ENCODE results near the gene OTUD4. TPM values are rescaled to one million over a fixed set of nuclear protein-coding genes. Genes with fewer than 3 reads are reported as not detected.

Gene OTUD4
- total RNA-seq, 1 donor from 2014 or later: 35.0 TPM

GRCh38 chr4:145171911-145172310 lies 8.5 kb downstream of the OTUD4 start:
- DNase-seq (ENCODE audit: extremely low spot score, unreplicated experiment): no peak
- Mint-ChIP-seq H3K4me3 (ENCODE audit: unreplicated experiment) (no peak overlapping the region), H3K9me3 (ENCODE audit: unreplicated experiment) (no peaks in the 10 kb centered on the region), H3K27ac (ENCODE audit: unreplicated experiment) (peak overlapping the region; percentile 4), H3K36me3 (ENCODE audit: unreplicated experiment) (peaks cover 37% of the 10 kb centered on the region), H3K27me3 (ENCODE audit: unreplicated experiment) (no peaks in the 10 kb centered on the region), H3K4me1 (ENCODE audit: unreplicated experiment) (peaks cover 28% of the 10 kb centered on the region)
- TF ChIP-seq, protein P1, sequence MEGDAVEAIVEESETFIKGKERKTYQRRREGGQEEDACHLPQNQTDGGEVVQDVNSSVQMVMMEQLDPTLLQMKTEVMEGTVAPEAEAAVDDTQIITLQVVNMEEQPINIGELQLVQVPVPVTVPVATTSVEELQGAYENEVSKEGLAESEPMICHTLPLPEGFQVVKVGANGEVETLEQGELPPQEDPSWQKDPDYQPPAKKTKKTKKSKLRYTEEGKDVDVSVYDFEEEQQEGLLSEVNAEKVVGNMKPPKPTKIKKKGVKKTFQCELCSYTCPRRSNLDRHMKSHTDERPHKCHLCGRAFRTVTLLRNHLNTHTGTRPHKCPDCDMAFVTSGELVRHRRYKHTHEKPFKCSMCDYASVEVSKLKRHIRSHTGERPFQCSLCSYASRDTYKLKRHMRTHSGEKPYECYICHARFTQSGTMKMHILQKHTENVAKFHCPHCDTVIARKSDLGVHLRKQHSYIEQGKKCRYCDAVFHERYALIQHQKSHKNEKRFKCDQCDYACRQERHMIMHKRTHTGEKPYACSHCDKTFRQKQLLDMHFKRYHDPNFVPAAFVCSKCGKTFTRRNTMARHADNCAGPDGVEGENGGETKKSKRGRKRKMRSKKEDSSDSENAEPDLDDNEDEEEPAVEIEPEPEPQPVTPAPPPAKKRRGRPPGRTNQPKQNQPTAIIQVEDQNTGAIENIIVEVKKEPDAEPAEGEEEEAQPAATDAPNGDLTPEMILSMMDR (IDR thresholded peaks at IDR 0.05): no peak

- H3K4me1 Mint-ChIP-seq (ENCODE audit: unreplicated experiment): peaks cover 19% of the 10 kb centered on the region
- H3K36me3 Mint-ChIP-seq (ENCODE audit: unreplicated experiment): peaks cover 37% of the 10 kb centered on the region
- no peak overlapping the region for H3K4me3 Mint-ChIP-seq (ENCODE audit: unreplicated experiment)
- no peaks in the 10 kb centered on the region for H3K27me3 Mint-ChIP-seq (ENCODE audit: unreplicated experiment)
- no peaks in the 10 kb centered on the region for H3K9me3 Mint-ChIP-seq (ENCODE audit: unreplicated experiment)
- TF ChIP-seq, protein P1 (IDR thresholded peaks at IDR 0.05): no peak
- no peak for DNase-seq (ENCODE audit: extremely low spot score, unreplicated experiment)
- H3K27ac Mint-ChIP-seq (ENCODE audit: unreplicated experiment): no peak overlapping the region
Measured at GRCh38 chr4:145170223-145170622, 10.2 kb downstream of the OTUD4 start.

GRCh38 chr4:145168581-145169187 lies 11.7 kb downstream of the OTUD4 start:
- Mint-ChIP-seq H3K9me3 (ENCODE audit: unreplicated experiment) (no peaks in the 10 kb centered on the region), H3K27me3 (ENCODE audit: unreplicated experiment) (no peaks in the 10 kb centered on the region), H3K4me3 (ENCODE audit: unreplicated experiment) (no peak overlapping the region)

DNA sequence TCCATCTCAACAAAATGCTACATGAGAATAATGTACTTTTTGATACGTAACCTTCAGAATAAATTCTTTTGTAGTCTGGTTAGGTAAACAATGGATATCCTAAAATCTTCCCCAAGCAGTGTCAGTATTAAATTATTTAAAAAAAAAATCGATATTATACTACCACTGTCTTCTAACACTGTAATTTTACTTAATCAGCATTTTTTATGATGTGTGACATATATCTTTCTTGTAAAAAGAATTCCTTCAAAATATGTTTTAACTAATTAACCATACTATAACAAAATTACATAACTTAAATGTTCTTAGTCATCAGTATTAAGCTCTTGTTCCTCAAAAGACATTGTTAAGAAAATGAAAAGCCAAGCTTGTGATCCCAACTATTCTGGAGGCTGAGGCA lies 12.5 kb downstream of the OTUD4 start:
- Mint-ChIP-seq H3K27me3 (ENCODE audit: unreplicated experiment) (no peaks in the 10 kb centered on the region), H3K4me3 (ENCODE audit: unreplicated experiment) (no peak overlapping the region), H3K4me1 (ENCODE audit: unreplicated experiment) (peaks cover 4% of the 10 kb centered on the region), H3K9me3 (ENCODE audit: unreplicated experiment) (no peaks in the 10 kb centered on the region), H3K36me3 (ENCODE audit: unreplicated experiment) (peaks cover 25% of the 10 kb centered on the region), H3K27ac (ENCODE audit: unreplicated experiment) (no peak overlapping the region)
- DNase-seq (ENCODE audit: extremely low spot score, unreplicated experiment): no peak
- TF ChIP-seq, protein P1 (IDR thresholded peaks at IDR 0.05): no peak

More at GRCh38 chr4:145168581-145169187, 11.7 kb downstream of the OTUD4 start:
- Mint-ChIP-seq H3K36me3 (ENCODE audit: unreplicated experiment) (peaks cover 28% of the 10 kb centered on the region), H3K4me1 (ENCODE audit: unreplicated experiment) (peaks cover 8% of the 10 kb centered on the region), H3K27ac (ENCODE audit: unreplicated experiment) (peak overlapping the region; percentile 4)
- DNase-seq (ENCODE audit: extremely low spot score, unreplicated experiment): no peak
- TF ChIP-seq, protein P1 (IDR thresholded peaks at IDR 0.05): no peak

- no peaks in the 10 kb centered on the region for H3K9me3 Mint-ChIP-seq (ENCODE audit: unreplicated experiment)
- TF ChIP-seq, protein P1 (IDR thresholded peaks at IDR 0.05): no peak
- no peaks in the 10 kb centered on the region for H3K4me1 Mint-ChIP-seq (ENCODE audit: unreplicated experiment)
- H3K27me3 Mint-ChIP-seq (ENCODE audit: unreplicated experiment): no peaks in the 10 kb centered on the region
- no peak for DNase-seq (ENCODE audit: extremely low spot score, unreplicated experiment)
- no peak overlapping the region for H3K4me3 Mint-ChIP-seq (ENCODE audit: unreplicated experiment)
- H3K27ac Mint-ChIP-seq (ENCODE audit: unreplicated experiment): no peak overlapping the region
- H3K36me3 Mint-ChIP-seq (ENCODE audit: unreplicated experiment): peaks cover 18% of the 10 kb centered on the region
Measured at GRCh38 chr4:145161549-145161948, 18.8 kb downstream of the OTUD4 start.

Data from osteocyte (in vitro differentiated cells).